HepG2 (cell line): ENCODE measurements around the gene EMID1. TPM values are rescaled to one million over a fixed set of nuclear protein-coding genes. Genes with fewer than 3 reads are reported as not detected.

Source experiments
- AKNA ChIP-seq: sonication (generic); formaldehyde crosslinking; IDR thresholded peaks from 2 replicates; pipeline ENCODE4 v1.4.0; 2020; ENCODE audit warnings: missing genetic modification reagents, borderline replicate concordance
- ATF6 ChIP-seq: sonication (generic); formaldehyde crosslinking; conservative IDR thresholded peaks from 2 replicates; pipeline ENCODE4 v1.4.0; 2020; ENCODE audit warnings: missing genetic modification reagents
- KDM4B ChIP-seq: sonication (generic); formaldehyde crosslinking; IDR thresholded peaks from 2 replicates; pipeline ENCODE4 v1.4.0; 2020; ENCODE audit warnings: missing genetic modification reagents
- MXI1 ChIP-seq: IDR thresholded peaks from 3 replicates; pipeline ENCODE4 v1.6.1; 2012; ENCODE audit warnings: low read depth, low read length, inconsistent platforms, borderline replicate concordance
- PHF8 ChIP-seq: sonication (generic); formaldehyde crosslinking; IDR thresholded peaks from 2 replicates; pipeline ENCODE4 v1.5.0; 2020; ENCODE audit warnings: missing genetic modification reagents
- SOX13 ChIP-seq, 3 experiments: fragments of 450-650 bp in 1 of 3; sonication (generic) in 1 of 3; formaldehyde crosslinking in 1 of 3; IDR thresholded peaks in 2 of 3; conservative IDR thresholded peaks in 1 of 3; 2 replicates each; pipeline versions ENCODE4 v1.5.0 to v1.6.1; 2016 to 2020; ENCODE audit warnings: antibody characterized with exemption in 1 of 3, mild to moderate bottlenecking in 1 of 3, missing compliant biosample characterization in 1 of 3, missing genetic modification reagents in 1 of 3, moderate library complexity in 1 of 3
- SRSF1 ChIP-seq: fragments of 200-400 bp; formaldehyde crosslinking; optimal IDR thresholded peaks from 2 replicates; pipeline ENCODE3; 2017; ENCODE audit warnings: mild to moderate bottlenecking, low read depth, low read length, moderate library complexity
- ZBTB37 ChIP-seq: sonication (generic); formaldehyde crosslinking; IDR thresholded peaks from 2 replicates; pipeline ENCODE4 v1.4.0; 2020; ENCODE audit warnings: mild to moderate bottlenecking, missing genetic modification reagents
- ZFX ChIP-seq: sonication (generic); formaldehyde crosslinking; IDR thresholded peaks from 2 replicates; pipeline ENCODE4 v1.4.0; 2020; ENCODE audit warnings: mild to moderate bottlenecking, low read depth, missing genetic modification reagents, moderate library complexity
- ZNF543 ChIP-seq: sonication (generic); formaldehyde crosslinking; IDR thresholded peaks from 2 replicates; pipeline ENCODE4 v1.4.0; 2020; ENCODE audit warnings: mild to moderate bottlenecking, missing genetic modification reagents
- ZNF841 ChIP-seq: sonication (generic); formaldehyde crosslinking; IDR thresholded peaks from 2 replicates; pipeline ENCODE4 v1.8.1; 2023; ENCODE audit warnings: missing genetic modification reagents, borderline replicate concordance
- polyA plus RNA-seq, 8 experiments: library from polyadenylated mRNA; depleted of rRNA in 3 of 8; stranded (reverse) in 7 of 8; unstranded in 1 of 8; fragments of >200 nt; fragmentation: Illumina TruSeq in 4 of 8; extraction: Trizol in 4 of 8; gene quantifications; 2 replicates each; pipeline versions ENCODE4 v1.2.1 to v1.2.3, GENCODE V29; 2011 to 2016; ENCODE audit warnings: low read depth in 4 of 8, missing spikeins in 1 of 8, mixed read lengths in 1 of 8; ENCODE audit not compliant: insufficient read depth in 1 of 8
- total RNA-seq, 5 experiments: library from RNA; depleted of rRNA; stranded (reverse); fragments of >200 nt; fragmentation: Illumina TruSeq; extraction: Trizol; gene quantifications; 2 replicates each; pipeline ENCODE4 v1.2.3, GENCODE V29; 2016; ENCODE audit warnings: low read depth in 1 of 5
- TF ChIP-seq, protein P1 (sequence below): sonication (generic); formaldehyde crosslinking; IDR thresholded peaks from 2 replicates; pipeline ENCODE4 v1.4.0; 2020; ENCODE audit warnings: missing genetic modification reagents; ENCODE audit errors: not compliant biosample characterization
- TF ChIP-seq, protein P2 (sequence below): sonication (generic); formaldehyde crosslinking; IDR thresholded peaks from 2 replicates; pipeline ENCODE4 v1.4.0; 2020; ENCODE audit warnings: missing genetic modification reagents

The EMID1 gene
- total and polyA plus RNA-seq, 2 of the 13 experiments (the other 11 are each of a cell fraction or from before 2014, with no cell fraction given): 0.45 to 0.82 TPM

DNA sequence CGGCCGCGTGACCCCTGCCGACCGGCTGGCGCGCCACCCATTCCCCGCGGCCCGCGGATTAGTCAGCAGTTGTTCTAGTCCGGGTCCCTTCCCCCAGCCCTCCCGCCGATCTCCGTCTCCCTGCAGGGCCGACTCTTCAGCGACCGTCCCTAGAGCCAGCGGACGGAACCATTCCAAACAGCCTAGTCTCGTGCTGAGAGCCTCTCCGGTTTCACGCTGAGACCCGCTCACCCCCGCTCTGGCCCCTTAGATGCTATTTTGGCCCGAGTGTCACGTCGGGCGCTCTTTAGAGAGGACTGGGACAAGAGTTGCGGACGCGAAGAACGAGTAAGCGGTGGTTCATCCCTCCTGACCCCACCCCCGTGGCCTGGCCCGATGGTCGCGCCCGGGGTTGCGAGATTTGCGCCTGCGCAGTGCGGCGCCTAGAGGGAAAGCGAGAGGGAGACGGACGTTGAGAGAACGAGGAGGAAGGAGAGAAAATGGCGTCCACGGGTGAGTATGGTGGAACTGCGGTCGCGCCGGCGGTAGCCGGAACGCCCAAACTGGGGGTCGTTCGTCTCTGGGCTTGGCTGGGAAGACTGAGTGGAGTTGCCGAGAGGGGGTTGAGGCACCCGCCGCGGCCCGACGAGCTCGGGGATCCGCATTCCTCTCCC is 62.3 kb downstream of the EMID1 start, which contains the start of the genes EWSR1 and RHBDD3 (continued):
- TF ChIP-seq ATF6 (CRISPR knock-in tag) (no peak), PHF8 (CRISPR knock-in tag) (peak; percentile 91), ZNF841 (0 out of 2 replicates have a peak, but pooled peaks have one; percentile 32), ZNF543 (peak; percentile 75; the same call in 1 of the 2 replicates), ZFX (no peak), ZBTB37 (CRISPR knock-in tag) (no peak), KDM4B (CRISPR knock-in tag) (no peak), SOX13 (IDR thresholded peaks at IDR 0.05) (no peak), SOX13 (CRISPR knock-in tag; conservative IDR thresholded peaks at IDR 0.05 in 1 of 2, IDR thresholded peaks at IDR 0.05 in 1 of 2) (no peak; a peak in 1 of 4 replicates), AKNA (CRISPR knock-in tag) (peak; percentile 10; the same call in 1 of the 2 replicates), MXI1 (peak; percentile 68; the same call in 2 of the 3 replicates), SRSF1 (peak; percentile 48)
- TF ChIP-seq, protein P1, sequence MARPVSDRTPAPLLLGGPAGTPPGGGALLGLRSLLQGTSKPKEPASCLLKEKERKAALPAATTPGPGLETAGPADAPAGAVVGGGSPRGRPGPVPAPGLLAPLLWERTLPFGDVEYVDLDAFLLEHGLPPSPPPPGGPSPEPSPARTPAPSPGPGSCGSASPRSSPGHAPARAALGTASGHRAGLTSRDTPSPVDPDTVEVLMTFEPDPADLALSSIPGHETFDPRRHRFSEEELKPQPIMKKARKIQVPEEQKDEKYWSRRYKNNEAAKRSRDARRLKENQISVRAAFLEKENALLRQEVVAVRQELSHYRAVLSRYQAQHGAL (CRISPR knock-in tag): no peak
- TF ChIP-seq, protein P2, sequence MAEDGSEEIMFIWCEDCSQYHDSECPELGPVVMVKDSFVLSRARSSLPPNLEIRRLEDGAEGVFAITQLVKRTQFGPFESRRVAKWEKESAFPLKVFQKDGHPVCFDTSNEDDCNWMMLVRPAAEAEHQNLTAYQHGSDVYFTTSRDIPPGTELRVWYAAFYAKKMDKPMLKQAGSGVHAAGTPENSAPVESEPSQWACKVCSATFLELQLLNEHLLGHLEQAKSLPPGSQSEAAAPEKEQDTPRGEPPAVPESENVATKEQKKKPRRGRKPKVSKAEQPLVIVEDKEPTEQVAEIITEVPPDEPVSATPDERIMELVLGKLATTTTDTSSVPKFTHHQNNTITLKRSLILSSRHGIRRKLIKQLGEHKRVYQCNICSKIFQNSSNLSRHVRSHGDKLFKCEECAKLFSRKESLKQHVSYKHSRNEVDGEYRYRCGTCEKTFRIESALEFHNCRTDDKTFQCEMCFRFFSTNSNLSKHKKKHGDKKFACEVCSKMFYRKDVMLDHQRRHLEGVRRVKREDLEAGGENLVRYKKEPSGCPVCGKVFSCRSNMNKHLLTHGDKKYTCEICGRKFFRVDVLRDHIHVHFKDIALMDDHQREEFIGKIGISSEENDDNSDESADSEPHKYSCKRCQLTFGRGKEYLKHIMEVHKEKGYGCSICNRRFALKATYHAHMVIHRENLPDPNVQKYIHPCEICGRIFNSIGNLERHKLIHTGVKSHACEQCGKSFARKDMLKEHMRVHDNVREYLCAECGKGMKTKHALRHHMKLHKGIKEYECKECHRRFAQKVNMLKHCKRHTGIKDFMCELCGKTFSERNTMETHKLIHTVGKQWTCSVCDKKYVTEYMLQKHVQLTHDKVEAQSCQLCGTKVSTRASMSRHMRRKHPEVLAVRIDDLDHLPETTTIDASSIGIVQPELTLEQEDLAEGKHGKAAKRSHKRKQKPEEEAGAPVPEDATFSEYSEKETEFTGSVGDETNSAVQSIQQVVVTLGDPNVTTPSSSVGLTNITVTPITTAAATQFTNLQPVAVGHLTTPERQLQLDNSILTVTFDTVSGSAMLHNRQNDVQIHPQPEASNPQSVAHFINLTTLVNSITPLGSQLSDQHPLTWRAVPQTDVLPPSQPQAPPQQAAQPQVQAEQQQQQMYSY (CRISPR knock-in tag): no peak; the same call in 1 of the 2 replicates
